ENCODE measurements around the gene ZYX. TPM values are rescaled to one million over a fixed set of nuclear protein-coding genes. Genes with fewer than 3 reads are reported as not detected.

Gene ZYX
- polyA plus RNA-seq, 2 of the 4 experiments (the other 2 are of a cell fraction) = 13.3 to 109 TPM

GRCh38 chr7:143347950-143348349, 33.2 kb upstream of the ZYX start:
- CTCF ChIA-PET = interaction anchor here (0.9 to 2.9 kb wide), 4 partner anchors 9 to 107 kb away, joined by 3 to 9 read pairs (median 6); no protein-coding TSS in a partner anchor

GRCh38 chr7:143351060-143351459, 30.1 kb upstream of the ZYX start:
- TF ChIP-seq EP300 (IDR thresholded peaks at IDR 0.05) (no peak), FOXS1 (CRISPR knock-in tag; IDR thresholded peaks at IDR 0.05) (no peak), HMGXB4 (CRISPR knock-in tag; IDR thresholded peaks at IDR 0.05; ENCODE audit: borderline replicate concordance) (no peak), NR3C1 (IDR thresholded peaks at IDR 0.05) (no peak), CEBPB (IDR thresholded peaks at IDR 0.05) (no peak), MAX (IDR thresholded peaks at IDR 0.05) (no peak), KDM1A (IDR thresholded peaks at IDR 0.05; ENCODE audit: low read depth) (no peak)
- DNase-seq (ENCODE audit: low read depth in 1 of 2, low spot score in 1 of 2) = no peak
- ATAC-seq = no peak
- CTCF ChIA-PET = no interaction called here
- no peak for FAIRE-seq
- H3K4me3 ChIP-seq = no peak overlapping the region
- WGBS (ENCODE audit: missing lambda C conversion rate) = 70% methylated on average over 5 of the region's 5 CpGs
- no peaks in the 10 kb centered on the region for H3K9me3 ChIP-seq
- no peak overlapping the region for H3K27ac ChIP-seq
- POLR2A ChIA-PET = no interaction called here
- H3K4me1 ChIP-seq = no peaks in the 10 kb centered on the region
- no peak overlapping the region for H3K4me2 ChIP-seq

More at GRCh38 chr7:143347950-143348349, 33.2 kb upstream of the ZYX start:
- POLR2A ChIA-PET = no interaction called here
- no peaks in the 10 kb centered on the region for H3K9me3 ChIP-seq
- H3K4me3 ChIP-seq = no peak overlapping the region
- ATAC-seq = no peak
- no peak for DNase-seq (ENCODE audit: low read depth in 1 of 2, low spot score in 1 of 2)
- H3K27ac ChIP-seq = no peak overlapping the region
- no peak for TF ChIP-seq KDM1A (IDR thresholded peaks at IDR 0.05; ENCODE audit: low read depth)
- no peak for TF ChIP-seq RARB (CRISPR knock-in tag; IDR thresholded peaks at IDR 0.05)
- TF ChIP-seq MYC (IDR thresholded peaks at IDR 0.05; ENCODE audit: borderline replicate concordance, low read length) = no peak
- TF ChIP-seq POLR2AphosphoS2 (conservative IDR thresholded peaks at IDR 0.05; ENCODE audit: low read length) = no peak
- TF ChIP-seq MAX (IDR thresholded peaks at IDR 0.05) = no peak
- no peak for TF ChIP-seq MAZ (IDR thresholded peaks at IDR 0.05; ENCODE audit: borderline replicate concordance, low read depth, low read length)
- TF ChIP-seq CHD2 (IDR thresholded peaks at IDR 0.05; ENCODE audit: low read length, partially characterized antibody) = no peak
- no peak for TF ChIP-seq EHMT2 (IDR thresholded peaks at IDR 0.05; ENCODE audit: low read depth)
- no peak for TF ChIP-seq RCOR1 (IDR thresholded peaks at IDR 0.05; ENCODE audit: low read depth, low read length)
- no peak for TF ChIP-seq EP300 (IDR thresholded peaks at IDR 0.05)
- TF ChIP-seq RAD21 (conservative IDR thresholded peaks at IDR 0.05 in 1 of 2, IDR thresholded peaks at IDR 0.05 in 1 of 2) = no peak
- no peak for TF ChIP-seq FOSL2 (IDR thresholded peaks at IDR 0.05)
- TF ChIP-seq FOSL2 (CRISPR knock-in tag; IDR thresholded peaks at IDR 0.05) = no peak
- no peak for TF ChIP-seq PBX3 (IDR thresholded peaks at IDR 0.05)
- TF ChIP-seq ESRRA (IDR thresholded peaks at IDR 0.05; ENCODE audit: borderline replicate concordance, low read length) = no peak
- TF ChIP-seq HEYL (CRISPR knock-in tag; IDR thresholded peaks at IDR 0.05) = no peak
- no peak overlapping the region for H3K4me2 ChIP-seq
- WGBS (ENCODE audit: missing lambda C conversion rate) = 71% methylated on average over 5 of the region's 5 CpGs
- FAIRE-seq = no peak
- no peaks in the 10 kb centered on the region for H3K4me1 ChIP-seq

- DNase-seq (ENCODE audit: low read depth in 1 of 2, low spot score in 1 of 2) (no peak), FAIRE-seq (no peak), ATAC-seq (no peak)
- Histone ChIP-seq H3K4me3 (no peak overlapping the region), H3K4me2 (no peak overlapping the region), H3K9me3 (no peaks in the 10 kb centered on the region), H3K27ac (no peak overlapping the region), H3K4me1 (no peaks in the 10 kb centered on the region)
- ChIA-PET POLR2A (no interaction called here), CTCF (no interaction called here)
- TF ChIP-seq PBX3 (IDR thresholded peaks at IDR 0.05) = no peak
- TF ChIP-seq HES2 (IDR thresholded peaks at IDR 0.05) = no peak
- no peak for TF ChIP-seq NFE2L2 (conservative IDR thresholded peaks at IDR 0.05; ENCODE audit: low read length)
- TF ChIP-seq RNF2 (IDR thresholded peaks at IDR 0.05; ENCODE audit: borderline replicate concordance, low read depth) = no peak
- TF ChIP-seq HOXB5 (CRISPR knock-in tag; IDR thresholded peaks at IDR 0.05) = no peak
- no peak for TF ChIP-seq MAFK (IDR thresholded peaks at IDR 0.05; ENCODE audit: partially characterized antibody)
- no peak for TF ChIP-seq TP53 (CRISPR knock-in tag; IDR thresholded peaks at IDR 0.05)
- no peak for TF ChIP-seq PHF8 (IDR thresholded peaks at IDR 0.05; ENCODE audit: borderline replicate concordance, low read depth)
- no peak for TF ChIP-seq NR3C1 (IDR thresholded peaks at IDR 0.05)
- no peak for TF ChIP-seq FOSL2 (IDR thresholded peaks at IDR 0.05)
- TF ChIP-seq FOSL2 (CRISPR knock-in tag; IDR thresholded peaks at IDR 0.05) = no peak
- no peak for TF ChIP-seq CHD2 (IDR thresholded peaks at IDR 0.05; ENCODE audit: low read length, partially characterized antibody)
- no peak for TF ChIP-seq EP300 (IDR thresholded peaks at IDR 0.05)
- 90% methylated on average over 8 of the region's 9 CpGs for WGBS (ENCODE audit: missing lambda C conversion rate)
Observed at GRCh38 chr7:143351574-143351973, 29.6 kb upstream of the ZYX start.
